IPS-20b (cell line): Measurements from ENCODE around the gene XXYLT1.

Source experiments
- H3K27ac ChIP-seq: one replicate; pipeline ENCODE4 v1.5.1; 2013; ENCODE audit warnings: low read length
- H3K27me3 ChIP-seq: 2 replicates; pipeline ENCODE4 v1.6.1; 2013; ENCODE audit warnings: mild to moderate bottlenecking, low read length, inconsistent platforms; ENCODE audit not compliant: insufficient read depth
- H3K36me3 ChIP-seq: 2 replicates; pipeline ENCODE4 v1.6.1; 2013; ENCODE audit warnings: low read depth, mild to moderate bottlenecking, inconsistent platforms, low read length, moderate library complexity; ENCODE audit not compliant: insufficient read depth
- H3K4me1 ChIP-seq: 2 replicates; pipeline ENCODE4 v1.6.1; 2013; ENCODE audit warnings: mild to moderate bottlenecking, control low read depth, inconsistent platforms, low read length, moderate library complexity; ENCODE audit not compliant: insufficient read depth
- H3K4me3 ChIP-seq: 2 replicates; pipeline ENCODE4 v1.5.1; 2013; ENCODE audit warnings: mild to moderate bottlenecking, low read length, inconsistent platforms
- H3K9ac ChIP-seq: 2 replicates; pipeline ENCODE4 v1.6.1; 2013; ENCODE audit warnings: low read depth, mild to moderate bottlenecking, inconsistent platforms, low read length, moderate library complexity
- H3K9me3 ChIP-seq: 2 replicates; pipeline ENCODE4 v1.6.1; 2013; ENCODE audit warnings: mild to moderate bottlenecking, low read depth, low read length, inconsistent platforms; ENCODE audit not compliant: insufficient read depth

XXYLT1 gene

GRCh38 chr3:195284842-195285241, 13.9 kb upstream of the XXYLT1 start:
- Histone ChIP-seq H3K4me3 (no peak overlapping the region), H3K27me3 (no peaks in the 10 kb centered on the region), H3K36me3 (peaks cover 29% of the 10 kb centered on the region), H3K9me3 (no peaks in the 10 kb centered on the region), H3K4me1 (no peaks in the 10 kb centered on the region), H3K9ac (no peak overlapping the region), H3K27ac (no peak overlapping the region)

- Histone ChIP-seq H3K27ac (no peak overlapping the region), H3K9ac (no peak overlapping the region), H3K4me3 (no peak overlapping the region), H3K36me3 (peaks cover 20% of the 10 kb centered on the region), H3K4me1 (no peaks in the 10 kb centered on the region), H3K9me3 (no peaks in the 10 kb centered on the region), H3K27me3 (no peaks in the 10 kb centered on the region)
These were observed 12.0 kb upstream of the XXYLT1 start for GRCh38 chr3:195282961-195283360.

GRCh38 chr3:195274259-195274966, 3.5 kb upstream of the XXYLT1 start:
- Histone ChIP-seq H3K9me3 (no peaks in the 10 kb centered on the region), H3K27ac (no peak overlapping the region), H3K27me3 (no peaks in the 10 kb centered on the region), H3K9ac (no peak overlapping the region), H3K4me3 (no peak overlapping the region), H3K36me3 (no peaks in the 10 kb centered on the region), H3K4me1 (peaks cover 8% of the 10 kb centered on the region)

GRCh38 chr3:195271410-195272243, 668 bp upstream of the XXYLT1 start:
- Histone ChIP-seq H3K4me3 (peak overlapping the region; percentile 89), H3K27ac (peak overlapping the region; percentile 86), H3K9me3 (no peaks in the 10 kb centered on the region), H3K9ac (peak overlapping the region; percentile 90), H3K27me3 (no peaks in the 10 kb centered on the region), H3K4me1 (peaks cover 11% of the 10 kb centered on the region), H3K36me3 (peaks cover 17% of the 10 kb centered on the region)

- no peak overlapping the region for H3K27ac ChIP-seq
- H3K9ac ChIP-seq = peak overlapping the region; percentile 90; the same call in 1 of the 2 replicates
- H3K4me3 ChIP-seq = peak overlapping the region; percentile 89
- peaks cover 11% of the 10 kb centered on the region for H3K4me1 ChIP-seq
- H3K9me3 ChIP-seq = no peaks in the 10 kb centered on the region
- H3K27me3 ChIP-seq = no peaks in the 10 kb centered on the region
- H3K36me3 ChIP-seq = peaks cover 29% of the 10 kb centered on the region
These were observed 711 bp downstream of the XXYLT1 start for GRCh38 chr3:195270079-195270816.

- H3K9ac ChIP-seq = peak overlapping the region; percentile 90; the same call in 1 of the 2 replicates
- no peak overlapping the region for H3K27ac ChIP-seq
- H3K27me3 ChIP-seq = no peaks in the 10 kb centered on the region
- peaks cover 29% of the 10 kb centered on the region for H3K36me3 ChIP-seq
- no peaks in the 10 kb centered on the region for H3K9me3 ChIP-seq
- H3K4me3 ChIP-seq = peak overlapping the region; percentile 89
- peaks cover 11% of the 10 kb centered on the region for H3K4me1 ChIP-seq
These were observed 1.4 kb downstream of the XXYLT1 start for GRCh38 chr3:195269375-195270078.

- peak overlapping the region; percentile 89; the same call in 1 of the 2 replicates for H3K4me3 ChIP-seq
- H3K4me1 ChIP-seq = peaks cover 11% of the 10 kb centered on the region
- H3K36me3 ChIP-seq = peaks cover 29% of the 10 kb centered on the region
- no peaks in the 10 kb centered on the region for H3K9me3 ChIP-seq
- H3K27ac ChIP-seq = no peak overlapping the region
- H3K9ac ChIP-seq = 0 out of 2 replicates have a peak overlapping the region, but pooled peaks have one; percentile 11
- no peaks in the 10 kb centered on the region for H3K27me3 ChIP-seq
These were observed 2.2 kb downstream of the XXYLT1 start for GRCh38 chr3:195268576-195269309.

- no peak overlapping the region for H3K9ac ChIP-seq
These were observed 3.9 kb downstream of the XXYLT1 start for GRCh38 chr3:195267096-195267495.

GRCh38 chr3:195266428-195266827, 4.5 kb downstream of the XXYLT1 start:
- H3K36me3 ChIP-seq = peaks cover 35% of the 10 kb centered on the region
- H3K4me1 ChIP-seq = peaks cover 7% of the 10 kb centered on the region; the same call in 1 of the 2 replicates
- no peaks in the 10 kb centered on the region for H3K27me3 ChIP-seq
- no peak overlapping the region for H3K9ac ChIP-seq
- no peak overlapping the region for H3K27ac ChIP-seq
- no peak overlapping the region for H3K4me3 ChIP-seq
- no peaks in the 10 kb centered on the region for H3K9me3 ChIP-seq

More at GRCh38 chr3:195267096-195267495, 3.9 kb downstream of the XXYLT1 start:
- H3K4me1 ChIP-seq = peaks cover 11% of the 10 kb centered on the region
- H3K9me3 ChIP-seq = no peaks in the 10 kb centered on the region
- H3K4me3 ChIP-seq = no peak overlapping the region
- H3K27me3 ChIP-seq = no peaks in the 10 kb centered on the region
- H3K27ac ChIP-seq = no peak overlapping the region
- H3K36me3 ChIP-seq = peaks cover 35% of the 10 kb centered on the region

- Histone ChIP-seq H3K4me3 (no peak overlapping the region), H3K27ac (no peak overlapping the region), H3K4me1 (peaks cover 7% of the 10 kb centered on the region; the same call in 1 of the 2 replicates), H3K36me3 (peaks cover 35% of the 10 kb centered on the region), H3K27me3 (no peaks in the 10 kb centered on the region), H3K9me3 (no peaks in the 10 kb centered on the region), H3K9ac (no peak overlapping the region)
These were observed 5.5 kb downstream of the XXYLT1 start for GRCh38 chr3:195265363-195265976.
